A673 (cell line): ENCODE data around the gene CHAF1A.

ENCODE experiments used
- CTCF ChIP-seq: fragments of 300-800, 200-600 bp; sonication (generic); conservative IDR thresholded peaks from 2 replicates; pipeline ENCODE4 v1.5.1; 2017; ENCODE audit warnings: low read depth, mild to moderate bottlenecking, antibody characterized with exemption, low read length, moderate library complexity, mixed read lengths
- EZH2 ChIP-seq: fragments of 200-600 bp; sonication (generic); IDR thresholded peaks from 2 replicates; pipeline ENCODE4 v1.6.1; 2017; ENCODE audit warnings: borderline replicate concordance, low read depth, mild to moderate bottlenecking, mixed read lengths, antibody characterized with exemption, low read length; ENCODE audit not compliant: poor library complexity, severe bottlenecking

DNA sequence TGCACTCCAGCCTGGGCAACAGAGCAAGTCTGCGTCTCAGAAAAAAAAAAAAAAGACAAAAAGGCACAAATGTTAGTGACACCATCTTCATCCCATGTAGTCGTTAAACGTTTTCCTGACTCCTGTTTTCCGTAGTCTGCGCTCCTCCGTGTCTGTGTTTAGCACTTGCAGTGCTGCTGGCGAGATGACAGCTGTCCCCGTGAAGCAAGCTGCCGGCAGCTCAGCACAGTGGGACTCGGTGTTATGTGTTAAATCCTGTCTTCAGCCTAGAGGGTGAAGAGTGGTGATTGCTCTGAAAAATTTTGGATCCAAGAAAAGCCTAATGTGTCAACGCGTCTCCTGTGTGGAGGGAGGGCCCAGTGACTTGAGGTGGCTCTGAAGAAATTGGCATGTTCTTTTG lies 36.8 kb downstream of the CHAF1A start:
- TF ChIP-seq CTCF (no peak), EZH2 (no peak)
